Measurements from ENCODE around the gene ANKRD40.
"Not testable (repeated sequence)": the region's sequence is repeated elsewhere in the genome, so short reads cannot be mapped to it uniquely, and the experiment has no call there.

The ANKRD40 gene

DNA sequence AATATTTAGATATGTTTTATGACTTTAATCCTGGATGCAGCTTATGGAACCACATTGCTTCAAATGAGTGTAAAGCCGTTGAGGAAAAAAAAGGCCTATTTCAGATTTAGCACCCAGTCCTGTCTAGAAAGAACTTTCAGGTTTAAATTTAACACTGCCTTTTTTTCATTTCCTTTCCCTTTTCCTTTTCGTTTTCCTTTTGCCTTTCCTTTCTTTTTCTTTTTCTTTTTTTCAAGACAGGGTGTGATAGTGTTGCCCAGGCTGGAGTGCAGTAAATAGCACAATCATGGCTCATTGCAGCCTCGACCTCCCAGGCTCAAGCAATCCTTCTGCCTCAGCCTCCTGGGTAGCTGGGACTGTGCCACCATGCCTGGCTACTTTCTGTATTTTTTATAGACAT, 27.6 kb upstream of the ANKRD40 start:
- no peak for DNase-seq (ENCODE audit: low read depth)
- H3K4me3 ChIP-seq (ENCODE audit: low read length) = no peak overlapping the region
- TF ChIP-seq, protein P1, sequence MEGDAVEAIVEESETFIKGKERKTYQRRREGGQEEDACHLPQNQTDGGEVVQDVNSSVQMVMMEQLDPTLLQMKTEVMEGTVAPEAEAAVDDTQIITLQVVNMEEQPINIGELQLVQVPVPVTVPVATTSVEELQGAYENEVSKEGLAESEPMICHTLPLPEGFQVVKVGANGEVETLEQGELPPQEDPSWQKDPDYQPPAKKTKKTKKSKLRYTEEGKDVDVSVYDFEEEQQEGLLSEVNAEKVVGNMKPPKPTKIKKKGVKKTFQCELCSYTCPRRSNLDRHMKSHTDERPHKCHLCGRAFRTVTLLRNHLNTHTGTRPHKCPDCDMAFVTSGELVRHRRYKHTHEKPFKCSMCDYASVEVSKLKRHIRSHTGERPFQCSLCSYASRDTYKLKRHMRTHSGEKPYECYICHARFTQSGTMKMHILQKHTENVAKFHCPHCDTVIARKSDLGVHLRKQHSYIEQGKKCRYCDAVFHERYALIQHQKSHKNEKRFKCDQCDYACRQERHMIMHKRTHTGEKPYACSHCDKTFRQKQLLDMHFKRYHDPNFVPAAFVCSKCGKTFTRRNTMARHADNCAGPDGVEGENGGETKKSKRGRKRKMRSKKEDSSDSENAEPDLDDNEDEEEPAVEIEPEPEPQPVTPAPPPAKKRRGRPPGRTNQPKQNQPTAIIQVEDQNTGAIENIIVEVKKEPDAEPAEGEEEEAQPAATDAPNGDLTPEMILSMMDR (IDR thresholded peaks at IDR 0.05; ENCODE audit: insufficient read depth, low read depth, low read length, missing control alignments) = no peak

DNA sequence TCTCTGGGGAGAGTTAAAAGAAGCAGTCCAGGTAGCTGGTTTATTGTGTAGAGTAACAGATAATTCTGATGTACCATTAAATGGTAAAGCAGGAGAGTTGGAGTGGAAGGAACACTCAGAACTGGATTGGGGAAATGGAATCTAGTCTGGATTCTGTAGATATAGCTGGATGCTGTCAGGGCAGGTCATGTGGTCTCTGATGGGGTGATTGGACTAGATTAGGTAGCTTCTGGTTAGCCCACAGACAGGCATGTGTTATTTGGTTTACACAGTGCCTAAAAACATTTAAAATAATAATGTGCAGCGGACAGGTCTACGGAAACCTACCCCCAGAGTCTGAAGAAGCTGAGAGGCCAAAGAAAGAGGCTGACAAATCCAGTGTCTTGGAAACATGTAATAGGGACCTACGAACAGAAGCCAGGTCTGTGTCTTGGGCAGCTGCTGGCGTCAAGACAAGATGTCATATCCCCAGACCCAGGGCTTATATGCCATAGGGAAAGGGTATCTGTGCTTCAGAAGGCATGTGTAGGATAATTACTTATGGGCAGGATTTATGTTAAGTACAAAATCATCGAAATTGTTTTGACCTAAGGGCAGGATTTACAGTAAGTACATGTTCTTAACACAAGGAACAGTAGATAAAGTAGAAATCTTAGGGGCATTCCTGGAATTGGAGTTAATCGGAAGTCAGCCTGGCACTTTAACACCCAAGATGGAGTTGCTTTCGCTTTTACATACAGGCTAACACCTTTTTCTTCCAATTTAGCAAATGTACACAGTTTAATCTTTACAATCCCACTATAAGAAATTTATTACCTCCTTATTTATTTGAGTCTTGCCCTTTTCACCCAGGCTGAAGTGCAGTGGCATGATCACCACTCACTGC, 24.1 kb upstream of the ANKRD40 start:
- H3K4me3 ChIP-seq (ENCODE audit: low read length) = no peak overlapping the region
- DNase-seq (ENCODE audit: low read depth) = no peak
- TF ChIP-seq, protein P1 (IDR thresholded peaks at IDR 0.05; ENCODE audit: insufficient read depth, low read depth, low read length, missing control alignments) = no peak

DNA sequence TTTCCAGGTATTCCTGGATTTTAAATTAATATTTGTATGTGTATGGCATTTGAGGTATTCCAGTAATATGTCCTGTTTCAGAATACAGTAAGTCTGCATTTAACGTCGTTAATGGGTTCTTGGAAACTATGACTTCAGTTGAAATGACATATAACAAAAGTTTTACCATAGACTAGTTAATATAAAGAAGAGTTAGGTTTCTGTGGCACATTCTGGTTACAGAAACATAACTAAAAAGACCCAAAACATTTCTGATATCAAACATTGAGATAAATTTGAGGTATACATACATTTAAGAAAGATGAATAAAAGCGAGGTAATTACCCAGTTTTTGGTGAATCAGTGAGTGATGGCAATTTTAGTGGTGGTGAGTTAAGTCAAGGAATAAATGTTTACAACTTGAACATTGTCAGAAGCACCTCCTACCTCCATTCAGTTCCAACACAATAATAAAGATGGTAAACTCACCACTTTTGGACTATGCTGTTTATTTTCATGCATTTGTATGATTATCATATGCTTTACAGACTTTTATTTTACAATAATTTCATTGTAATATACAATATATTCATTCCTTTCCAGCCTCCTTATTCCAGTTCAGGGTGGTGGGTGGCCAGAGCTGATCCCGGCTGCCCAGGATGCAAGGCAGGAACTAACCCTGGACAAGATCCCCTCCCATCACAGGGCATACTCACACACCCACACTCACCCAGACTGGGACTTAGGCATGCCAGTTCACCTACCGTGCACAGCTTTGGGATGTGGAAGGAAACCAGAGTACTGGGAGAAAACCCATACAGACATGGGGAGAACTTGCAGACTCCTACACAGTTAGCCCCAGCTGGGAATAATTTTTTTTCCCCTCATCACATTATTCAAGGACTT, 21.4 kb upstream of the ANKRD40 start:
- DNase-seq (ENCODE audit: low read depth) = no peak
- H3K4me3 ChIP-seq (ENCODE audit: low read length) = no peak overlapping the region
- TF ChIP-seq, protein P1 (IDR thresholded peaks at IDR 0.05; ENCODE audit: insufficient read depth, low read depth, low read length, missing control alignments) = no peak

DNA sequence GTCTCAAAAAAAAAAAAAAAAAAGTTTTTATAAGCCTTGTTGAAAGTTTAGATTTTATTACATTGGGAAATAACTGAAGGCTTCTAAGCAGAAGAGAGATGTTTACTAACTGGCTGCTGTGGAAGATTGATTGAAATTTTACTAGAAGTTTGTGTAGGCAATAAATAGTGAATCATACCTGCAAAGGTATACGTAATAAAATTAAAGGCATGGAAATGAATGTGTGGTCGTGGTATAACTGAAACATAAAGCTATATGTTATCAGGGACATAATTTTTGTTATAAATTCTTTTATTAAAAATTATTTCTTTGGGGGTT, 20.4 kb upstream of the ANKRD40 start:
- H3K4me3 ChIP-seq (ENCODE audit: low read length) = no peak overlapping the region
- no peak for DNase-seq (ENCODE audit: low read depth)
- TF ChIP-seq, protein P1 (IDR thresholded peaks at IDR 0.05; ENCODE audit: insufficient read depth, low read depth, low read length, missing control alignments) = no peak

DNA sequence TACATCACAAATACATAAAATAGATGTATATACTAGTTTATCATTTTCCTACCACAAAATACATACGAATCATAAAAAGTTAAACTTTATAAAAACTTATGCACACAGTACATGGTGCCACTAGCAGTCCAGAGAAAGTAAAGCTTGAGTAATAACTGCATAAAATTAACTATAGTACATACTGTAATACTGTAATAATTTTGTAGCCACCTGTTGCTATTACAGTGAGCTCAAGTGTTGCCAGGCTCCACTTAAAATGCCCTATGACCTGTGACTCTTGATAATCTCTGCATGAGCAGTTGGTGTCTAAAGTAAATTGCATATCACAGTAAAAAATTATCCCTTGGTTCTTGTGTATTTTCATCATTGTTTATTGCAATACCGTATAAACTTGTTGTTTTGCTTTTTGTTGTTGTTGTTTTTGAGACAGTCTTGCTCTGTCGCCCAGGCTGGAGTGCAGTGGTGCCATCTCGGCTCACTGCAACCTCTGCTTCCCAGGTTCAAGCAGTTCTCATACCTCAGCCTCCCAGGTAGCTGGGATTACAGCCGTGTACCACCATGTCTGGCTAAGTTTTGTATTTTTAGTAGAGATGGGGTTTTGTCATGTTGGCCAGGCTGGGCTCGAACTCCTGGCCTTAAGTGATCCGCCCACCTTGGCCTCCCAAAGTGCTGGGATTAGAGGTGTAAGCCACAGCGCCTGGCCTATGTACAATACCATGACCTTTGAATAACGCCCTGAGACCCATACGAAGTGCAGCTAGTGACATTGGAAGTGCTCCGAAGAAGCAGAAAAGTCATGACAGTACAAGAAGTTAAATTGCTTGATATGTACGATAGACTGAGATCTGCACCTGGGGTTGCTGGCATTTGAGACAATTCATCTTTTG, 18.3 kb upstream of the ANKRD40 start:
- no peak for DNase-seq (ENCODE audit: low read depth)
- TF ChIP-seq, protein P1 (IDR thresholded peaks at IDR 0.05; ENCODE audit: insufficient read depth, low read depth, low read length, missing control alignments) = no peak
- H3K4me3 ChIP-seq (ENCODE audit: low read length) = no peak overlapping the region

DNA sequence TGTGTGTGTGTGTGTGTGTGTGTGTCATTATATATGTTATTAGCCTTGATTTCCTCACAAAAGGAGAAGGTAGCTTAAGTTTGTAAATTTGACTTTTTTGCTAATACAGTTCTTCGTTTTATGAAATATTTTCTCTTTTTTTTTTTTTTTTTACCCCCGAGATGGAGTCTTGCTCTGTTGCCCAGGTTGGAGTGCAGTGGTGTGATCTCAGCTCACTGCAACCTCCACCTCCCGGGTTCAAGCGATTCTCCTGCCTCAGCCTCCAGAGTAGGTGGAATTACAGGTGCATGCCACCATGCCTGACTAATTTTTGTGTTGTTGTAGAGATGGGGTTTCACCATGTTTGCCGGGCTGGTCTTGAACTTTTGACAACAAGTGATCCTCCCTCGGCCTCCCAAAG, 16.9 kb upstream of the ANKRD40 start:
- not testable (repeated sequence) for DNase-seq (ENCODE audit: low read depth)

DNA sequence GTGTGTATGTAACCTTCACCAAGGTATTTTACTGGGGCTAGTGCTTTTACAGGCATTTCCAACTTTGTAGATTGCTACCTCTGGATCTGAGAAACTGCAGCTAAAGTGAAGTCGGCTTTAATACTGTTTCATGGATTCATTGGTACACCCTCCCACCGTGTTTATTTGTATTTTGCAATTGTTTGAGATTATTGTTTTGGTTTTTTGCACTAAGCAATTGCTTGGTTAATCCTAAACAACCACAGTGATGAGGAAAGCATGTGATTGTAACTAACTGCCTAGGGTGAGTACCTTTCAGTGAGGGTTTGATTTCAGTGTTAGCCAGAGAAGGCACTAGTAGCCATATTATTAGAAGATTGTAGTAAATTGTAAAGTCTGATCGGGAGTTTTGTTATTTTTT, 15.0 kb upstream of the ANKRD40 start:
- no peak for DNase-seq (ENCODE audit: low read depth)
- TF ChIP-seq, protein P1 (IDR thresholded peaks at IDR 0.05; ENCODE audit: insufficient read depth, low read depth, low read length, missing control alignments) = no peak
- no peak overlapping the region for H3K4me3 ChIP-seq (ENCODE audit: low read length)

More for the DNA sequence above, 16.9 kb upstream of the ANKRD40 start:
- H3K4me3 ChIP-seq (ENCODE audit: low read length) = not testable (repeated sequence)
